T-helper 1 cell treated with Interleukin-12 subunit alpha and Interleukin-12 subunit beta and Interleukin-4 antibody, amounts not matched to agents 30 ng/mL and 1 ng/mL, for 36 hours (primary cell): Measurements from ENCODE around the gene WASHC2C. TPM values are rescaled to one million over a fixed set of nuclear protein-coding genes. Genes with fewer than 3 reads are reported as not detected.

Experiments
- total RNA-seq: library from RNA; stranded (reverse); gene quantifications from 2 replicates; pipeline ENCODE4 v1.2.3, GENCODE V29; 2022

WASHC2C gene
- total RNA-seq, 1 donor from 2014 or later: 54.5 TPM

Other genes with a start within 250 kb of the WASHC2C start
- gene ZFAND4, start 54.5 kb upstream of the WASHC2C start, total RNA-seq: 25.4 and 29.5 TPM in 2 replicates
- 19.0 and 23.0 TPM in 2 replicates for gene AGAP4, start 120.2 kb downstream of the WASHC2C start, total RNA-seq
- 62.2 and 64.3 TPM in 2 replicates for gene TIMM23, start 245.2 kb downstream of the WASHC2C start, total RNA-seq